Natural killer cell (primary cell): ENCODE data around the gene ELOVL1. TPM values are rescaled to one million over a fixed set of nuclear protein-coding genes. Genes with fewer than 3 reads are reported as not detected.

Source experiments
- ATAC-seq, 3 donors: fragments of 150-1000 bp in 2 of 3; fragments of 200-7000 bp in 1 of 3; cut with Tn5 transposase; 1 replicate in 1 of 3; 2 replicates in 2 of 3; pipeline ENCODE4 v1.10.0; 2021; ENCODE audit warnings: mild to moderate bottlenecking in 2 of 3, moderate library complexity in 2 of 3
- DNase-seq, 2 donors: peaks; one replicate each; pipeline versions ENCODE4 v3.0.0 to v3.0.0-alpha.2; 2013 to 2021; ENCODE audit warnings: mixed read lengths in 1 of 2
- H3K27ac ChIP-seq: one replicate; pipeline ENCODE4 v1.5.1; 2013; ENCODE audit warnings: mild to moderate bottlenecking, low read length
- H3K27me3 ChIP-seq: one replicate; pipeline ENCODE4 v1.6.1; 2013; ENCODE audit warnings: low read length; ENCODE audit not compliant: control insufficient read depth, insufficient read depth
- H3K36me3 ChIP-seq: one replicate; pipeline ENCODE4 v1.6.1; 2013; ENCODE audit warnings: low read length; ENCODE audit not compliant: control insufficient read depth, insufficient read depth
- H3K4me1 ChIP-seq: one replicate; pipeline ENCODE4 v1.6.1; 2013; ENCODE audit warnings: low read length; ENCODE audit not compliant: control insufficient read depth, insufficient read depth
- H3K4me3 ChIP-seq: one replicate; pipeline ENCODE4 v1.5.1; 2013; ENCODE audit warnings: low read length
- H3K9me3 ChIP-seq: one replicate; pipeline ENCODE4 v1.6.1; 2013; ENCODE audit warnings: low read length; ENCODE audit not compliant: control insufficient read depth, insufficient read depth
- H3K27ac Mint-ChIP-seq, 2 donors: one replicate each; pipeline ENCODE4 v1.8.0; 2022; ENCODE audit warnings: mild to moderate bottlenecking in 2 of 2, mixed read lengths in 2 of 2, moderate library complexity in 1 of 2
- H3K27me3 Mint-ChIP-seq, 2 donors: one replicate each; pipeline ENCODE4 v1.8.0; 2022; ENCODE audit warnings: low read depth in 2 of 2, mixed read lengths in 2 of 2
- H3K36me3 Mint-ChIP-seq: one replicate; pipeline ENCODE4 v1.8.0; 2022; ENCODE audit warnings: mixed read lengths
- H3K4me1 Mint-ChIP-seq, 2 donors: one replicate each; pipeline ENCODE4 v1.8.0; 2022; ENCODE audit warnings: mixed read lengths in 2 of 2
- H3K4me3 Mint-ChIP-seq: one replicate; pipeline ENCODE4 v1.8.0; 2022; ENCODE audit warnings: mild to moderate bottlenecking, moderate library complexity, mixed read lengths
- H3K9me3 Mint-ChIP-seq, 2 donors: one replicate each; pipeline ENCODE4 v1.8.0; 2022; ENCODE audit warnings: mixed read lengths in 2 of 2
- WGBS: methylation state at CpG from one replicate; pipeline ENCODE4 v1.1.7; 2013; ENCODE audit warnings: missing lambda C conversion rate; ENCODE audit not compliant: insufficient coverage; 5-methylcytosine and 5-hydroxymethylcytosine counted together
- intact Hi-C: fragments of 100-400 bp; cut with micrococcal nuclease; formaldehyde crosslinking; loops from one replicate; pipeline ENCODE4 v1.14.2; 2022
- total RNA-seq, 4 donors: library from RNA; stranded (reverse); fragments of 120-200 nt in 1 of 4; gene quantifications; one replicate each; pipeline versions ENCODE4 v1.2.3 to v1.2.4, GENCODE V29; 2013 to 2022
- TF ChIP-seq, protein P1 (sequence below): fragments of 200-600 bp; IDR thresholded peaks from one replicate; pipeline ENCODE4 v1.8.0; 2022; ENCODE audit warnings: antibody characterized with exemption

Gene ELOVL1
- total RNA-seq, 3 donors from 2014 or later (not counting 1 experiment from before 2014, with no cell fraction given): 53.2 to 73.0 (median 67.5) TPM

GRCh38 chr1:43334453-43335205 is 33.2 kb downstream of the ELOVL1 start:
- ATAC-seq (no peak), DNase-seq (no peak)
- H3K27me3 Mint-ChIP-seq: no peaks in the 10 kb centered on the region
- intact Hi-C loops: no loop called here
- 73% methylated on average over 7 of the region's 7 CpGs for WGBS
- TF ChIP-seq, protein P1, sequence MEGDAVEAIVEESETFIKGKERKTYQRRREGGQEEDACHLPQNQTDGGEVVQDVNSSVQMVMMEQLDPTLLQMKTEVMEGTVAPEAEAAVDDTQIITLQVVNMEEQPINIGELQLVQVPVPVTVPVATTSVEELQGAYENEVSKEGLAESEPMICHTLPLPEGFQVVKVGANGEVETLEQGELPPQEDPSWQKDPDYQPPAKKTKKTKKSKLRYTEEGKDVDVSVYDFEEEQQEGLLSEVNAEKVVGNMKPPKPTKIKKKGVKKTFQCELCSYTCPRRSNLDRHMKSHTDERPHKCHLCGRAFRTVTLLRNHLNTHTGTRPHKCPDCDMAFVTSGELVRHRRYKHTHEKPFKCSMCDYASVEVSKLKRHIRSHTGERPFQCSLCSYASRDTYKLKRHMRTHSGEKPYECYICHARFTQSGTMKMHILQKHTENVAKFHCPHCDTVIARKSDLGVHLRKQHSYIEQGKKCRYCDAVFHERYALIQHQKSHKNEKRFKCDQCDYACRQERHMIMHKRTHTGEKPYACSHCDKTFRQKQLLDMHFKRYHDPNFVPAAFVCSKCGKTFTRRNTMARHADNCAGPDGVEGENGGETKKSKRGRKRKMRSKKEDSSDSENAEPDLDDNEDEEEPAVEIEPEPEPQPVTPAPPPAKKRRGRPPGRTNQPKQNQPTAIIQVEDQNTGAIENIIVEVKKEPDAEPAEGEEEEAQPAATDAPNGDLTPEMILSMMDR: no peak
- Histone ChIP-seq H3K4me3 (no peak overlapping the region), H3K36me3 (no peaks in the 10 kb centered on the region), H3K27me3 (no peaks in the 10 kb centered on the region), H3K9me3 (no peaks in the 10 kb centered on the region), H3K4me1 (no peaks in the 10 kb centered on the region), H3K27ac (no peak overlapping the region)
- no peaks in the 10 kb centered on the region for H3K4me1 Mint-ChIP-seq
- H3K9me3 Mint-ChIP-seq: no peaks in the 10 kb centered on the region
- H3K36me3 Mint-ChIP-seq: no peaks in the 10 kb centered on the region
- H3K4me3 Mint-ChIP-seq: no peak overlapping the region
- peak overlapping the region in 1 of 2 donors; percentile 11 for H3K27ac Mint-ChIP-seq

DNA sequence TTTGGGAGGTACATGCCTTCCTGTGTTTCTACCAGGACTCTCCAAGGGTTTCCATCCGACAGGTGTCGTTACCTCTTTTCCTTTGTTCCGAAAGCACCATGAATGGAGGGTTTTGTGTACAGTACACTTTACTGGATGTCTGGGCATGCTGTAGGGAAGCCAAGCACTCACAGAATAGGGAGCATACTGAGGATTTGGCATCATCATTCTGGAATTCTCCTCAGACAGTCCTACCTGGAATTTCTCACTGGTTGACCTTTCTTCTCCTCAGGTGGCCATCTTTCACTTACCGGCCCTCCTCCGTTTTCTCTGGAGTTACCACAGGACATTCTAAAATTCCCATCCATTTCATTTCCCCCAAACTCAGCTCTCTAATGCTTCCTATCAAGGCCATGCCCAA is 36.1 kb downstream of the ELOVL1 start:
- intact Hi-C loops: no loop called here
- Histone ChIP-seq H3K36me3 (no peaks in the 10 kb centered on the region), H3K9me3 (peaks cover 3% of the 10 kb centered on the region), H3K4me3 (no peak overlapping the region), H3K27me3 (no peaks in the 10 kb centered on the region), H3K4me1 (no peaks in the 10 kb centered on the region), H3K27ac (no peak overlapping the region)
- ATAC-seq (no peak), DNase-seq (no peak)
- Mint-ChIP-seq H3K27ac (no peak overlapping the region), H3K9me3 (no peaks in the 10 kb centered on the region), H3K4me1 (no peaks in the 10 kb centered on the region), H3K4me3 (no peak overlapping the region), H3K27me3 (no peaks in the 10 kb centered on the region), H3K36me3 (no peaks in the 10 kb centered on the region)
- TF ChIP-seq, protein P1: no peak
- WGBS: 97% methylated on average over 5 of the region's 5 CpGs

DNA sequence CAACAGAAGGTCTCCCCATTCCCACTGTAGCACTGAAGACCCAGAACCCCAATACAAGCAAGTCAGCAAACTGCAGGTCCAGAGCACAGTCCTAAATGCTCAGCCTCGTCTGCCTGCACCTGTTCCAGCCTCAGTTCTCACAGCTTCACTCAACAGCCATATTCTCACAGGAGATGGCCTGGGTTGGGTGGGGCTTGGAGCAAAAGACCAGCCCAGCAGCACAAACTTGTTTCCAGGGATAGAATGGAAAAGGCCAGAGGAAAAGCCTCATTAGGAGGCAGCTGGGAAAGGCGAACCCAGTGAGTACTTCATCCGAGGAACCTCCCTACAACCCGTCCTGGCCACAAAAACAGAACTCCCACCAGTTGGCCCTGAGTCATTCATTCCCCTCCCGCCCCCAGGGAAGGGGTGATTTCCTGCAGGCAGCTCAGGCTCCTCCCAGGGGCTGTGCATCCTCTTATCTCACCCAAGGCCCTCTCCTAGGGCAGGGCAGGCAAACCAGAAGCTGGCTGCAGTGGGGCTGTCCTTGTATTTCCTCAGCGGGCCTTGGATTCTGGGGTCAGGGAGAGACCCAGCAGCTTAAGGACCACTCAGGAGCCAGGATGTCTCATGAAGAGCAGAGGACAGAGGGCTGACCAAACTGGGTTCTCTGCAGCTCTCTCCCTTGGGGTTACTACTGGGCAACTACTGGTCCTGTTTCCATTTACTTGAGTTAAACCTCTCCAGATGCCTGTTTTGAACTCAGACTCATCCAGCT is 37.6 kb downstream of the ELOVL1 start:
- DNase-seq (no peak), ATAC-seq (peak in 1 of 3 donors; percentile 27)
- H3K36me3 Mint-ChIP-seq: peaks cover 3% of the 10 kb centered on the region
- H3K9me3 Mint-ChIP-seq: no peaks in the 10 kb centered on the region
- Histone ChIP-seq H3K27me3 (no peaks in the 10 kb centered on the region), H3K9me3 (peaks cover 7% of the 10 kb centered on the region), H3K36me3 (no peaks in the 10 kb centered on the region), H3K4me1 (no peaks in the 10 kb centered on the region), H3K27ac (no peak overlapping the region), H3K4me3 (no peak overlapping the region)
- H3K27me3 Mint-ChIP-seq: no peaks in the 10 kb centered on the region
- H3K27ac Mint-ChIP-seq: no peak overlapping the region
- intact Hi-C loops: no loop called here
- H3K4me1 Mint-ChIP-seq: no peaks in the 10 kb centered on the region
- TF ChIP-seq, protein P1: no peak
- 28% methylated on average over 6 of the region's 6 CpGs for WGBS
- no peak overlapping the region for H3K4me3 Mint-ChIP-seq
